ENCODE measurements around the gene FRMD6.

GRCh38 chr14:51616724-51617409 lies 34.8 kb upstream of the FRMD6 start:
- no peak for TF ChIP-seq EP300 (IDR thresholded peaks at IDR 0.05)
- no peak for TF ChIP-seq POLR2AphosphoS5 (IDR thresholded peaks at IDR 0.05)
- no peak for TF ChIP-seq POLR2A (IDR thresholded peaks at IDR 0.05)

Measured in upper lobe of left lung (tissue), 4 donors.